Ishikawa (cell line): ENCODE measurements around the gene HOXB3.

Experiments used
- CEBPB ChIP-seq: IDR thresholded peaks from 2 replicates; pipeline ENCODE4 v1.6.1; 2012
- CREB1 ChIP-seq: IDR thresholded peaks from 2 replicates; pipeline ENCODE4 v1.6.1; 2012; ENCODE audit warnings: low read depth
- EP300 ChIP-seq: IDR thresholded peaks from 2 replicates; pipeline ENCODE4 v1.6.1; 2012; ENCODE audit warnings: borderline replicate concordance
- FOXM1 ChIP-seq: IDR thresholded peaks from 2 replicates; pipeline ENCODE4 v1.6.1; 2012; ENCODE audit warnings: low read depth, borderline replicate concordance
- NFIC ChIP-seq: IDR thresholded peaks from 2 replicates; pipeline ENCODE4 v1.6.1; 2012
- REST ChIP-seq: IDR thresholded peaks from 2 replicates; pipeline ENCODE4 v1.6.1; 2012; ENCODE audit warnings: low read depth, mild to moderate bottlenecking
- TAF1 ChIP-seq: IDR thresholded peaks from 2 replicates; pipeline ENCODE4 v1.6.1; 2012; ENCODE audit warnings: low read depth, mild to moderate bottlenecking
- TCF12 ChIP-seq: IDR thresholded peaks from 2 replicates; pipeline ENCODE4 v1.6.1; 2012; ENCODE audit warnings: low read depth
- USF1 ChIP-seq: IDR thresholded peaks from 2 replicates; pipeline ENCODE4 v1.6.1; 2012
- YY1 ChIP-seq: IDR thresholded peaks from 2 replicates; pipeline ENCODE4 v1.6.1; 2012; ENCODE audit warnings: low read depth
- ZBTB7A ChIP-seq: IDR thresholded peaks from 2 replicates; pipeline ENCODE4 v1.6.1; 2012; ENCODE audit warnings: low read depth
- TF ChIP-seq, protein P1 (sequence below): IDR thresholded peaks from 2 replicates; pipeline ENCODE4 v1.6.1; 2012

DNA sequence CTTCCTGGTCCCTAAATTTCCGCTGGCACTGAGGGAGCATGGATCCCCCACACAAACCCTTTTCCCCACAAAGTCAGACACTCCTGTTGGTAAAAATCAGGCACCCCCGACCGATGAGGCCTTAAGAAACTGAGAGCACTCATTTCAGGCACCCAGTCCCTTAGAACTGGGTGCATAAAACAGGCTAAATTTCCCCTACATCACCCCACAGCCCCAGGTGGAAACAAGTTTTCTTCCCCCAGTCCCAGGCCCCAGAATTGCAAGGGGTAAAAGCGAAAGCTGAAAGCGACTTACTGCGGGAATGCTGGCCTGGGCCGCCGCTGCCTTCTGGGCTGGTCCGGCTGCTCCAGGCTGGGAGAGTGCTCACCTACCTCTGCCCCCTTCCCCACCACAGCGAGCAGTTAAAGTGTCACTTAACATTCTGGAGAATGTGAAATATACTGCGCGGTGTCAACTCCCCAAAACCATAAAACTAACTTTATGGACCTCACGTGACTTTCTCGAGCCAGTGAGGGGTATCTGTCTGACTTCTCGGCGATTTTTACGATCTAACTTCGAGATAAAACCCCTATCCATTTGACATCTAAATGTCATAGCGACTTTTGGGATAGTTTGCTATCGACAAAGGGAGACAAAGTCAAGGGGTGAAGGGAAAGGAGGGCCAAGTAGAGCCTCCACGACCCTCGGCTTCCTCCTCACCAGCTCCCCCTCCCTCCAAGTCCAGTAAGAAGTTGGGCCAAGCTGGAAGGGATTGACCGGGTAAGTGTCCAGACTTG lies at the start of gene HOXB3:
- TF ChIP-seq USF1, result peak; percentile 84
- TF ChIP-seq NFIC, result no peak
- peak; percentile 29; the same call in 1 of the 2 replicates for TF ChIP-seq EP300
- peak; percentile 34; the same call in 1 of the 2 replicates for TF ChIP-seq TAF1
- TF ChIP-seq ZBTB7A, result no peak
- no peak for TF ChIP-seq YY1
- TF ChIP-seq CREB1, result no peak
- TF ChIP-seq, protein P1, sequence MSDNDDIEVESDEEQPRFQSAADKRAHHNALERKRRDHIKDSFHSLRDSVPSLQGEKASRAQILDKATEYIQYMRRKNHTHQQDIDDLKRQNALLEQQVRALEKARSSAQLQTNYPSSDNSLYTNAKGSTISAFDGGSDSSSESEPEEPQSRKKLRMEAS, result no peak
- TF ChIP-seq TCF12, result peak; percentile 55
- TF ChIP-seq FOXM1, result no peak
- no peak for TF ChIP-seq REST
- no peak for TF ChIP-seq CEBPB
